Fibroblast of peridontal ligament (primary cell): ENCODE data around the gene HIP1R.
"Not testable (repeated sequence)": the region's sequence is repeated elsewhere in the genome, so short reads cannot be mapped to it uniquely, and the experiment has no call there.

Experiments used
- DNase-seq: peaks from one replicate; pipeline ENCODE4 v3.0.0-alpha.2; 2010; ENCODE audit errors: extremely low read depth

HIP1R gene, protein sequence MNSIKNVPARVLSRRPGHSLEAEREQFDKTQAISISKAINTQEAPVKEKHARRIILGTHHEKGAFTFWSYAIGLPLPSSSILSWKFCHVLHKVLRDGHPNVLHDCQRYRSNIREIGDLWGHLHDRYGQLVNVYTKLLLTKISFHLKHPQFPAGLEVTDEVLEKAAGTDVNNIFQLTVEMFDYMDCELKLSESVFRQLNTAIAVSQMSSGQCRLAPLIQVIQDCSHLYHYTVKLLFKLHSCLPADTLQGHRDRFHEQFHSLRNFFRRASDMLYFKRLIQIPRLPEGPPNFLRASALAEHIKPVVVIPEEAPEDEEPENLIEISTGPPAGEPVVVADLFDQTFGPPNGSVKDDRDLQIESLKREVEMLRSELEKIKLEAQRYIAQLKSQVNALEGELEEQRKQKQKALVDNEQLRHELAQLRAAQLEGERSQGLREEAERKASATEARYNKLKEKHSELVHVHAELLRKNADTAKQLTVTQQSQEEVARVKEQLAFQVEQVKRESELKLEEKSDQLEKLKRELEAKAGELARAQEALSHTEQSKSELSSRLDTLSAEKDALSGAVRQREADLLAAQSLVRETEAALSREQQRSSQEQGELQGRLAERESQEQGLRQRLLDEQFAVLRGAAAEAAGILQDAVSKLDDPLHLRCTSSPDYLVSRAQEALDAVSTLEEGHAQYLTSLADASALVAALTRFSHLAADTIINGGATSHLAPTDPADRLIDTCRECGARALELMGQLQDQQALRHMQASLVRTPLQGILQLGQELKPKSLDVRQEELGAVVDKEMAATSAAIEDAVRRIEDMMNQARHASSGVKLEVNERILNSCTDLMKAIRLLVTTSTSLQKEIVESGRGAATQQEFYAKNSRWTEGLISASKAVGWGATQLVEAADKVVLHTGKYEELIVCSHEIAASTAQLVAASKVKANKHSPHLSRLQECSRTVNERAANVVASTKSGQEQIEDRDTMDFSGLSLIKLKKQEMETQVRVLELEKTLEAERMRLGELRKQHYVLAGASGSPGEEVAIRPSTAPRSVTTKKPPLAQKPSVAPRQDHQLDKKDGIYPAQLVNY

GRCh38 chr12:122834921-122835749 lies at the start of gene HIP1R:
HIP1R (plus strand) TSS chr12:122835457; CDS start chr12:122835551, 94 bp downstream.
- no peak for DNase-seq

DNA sequence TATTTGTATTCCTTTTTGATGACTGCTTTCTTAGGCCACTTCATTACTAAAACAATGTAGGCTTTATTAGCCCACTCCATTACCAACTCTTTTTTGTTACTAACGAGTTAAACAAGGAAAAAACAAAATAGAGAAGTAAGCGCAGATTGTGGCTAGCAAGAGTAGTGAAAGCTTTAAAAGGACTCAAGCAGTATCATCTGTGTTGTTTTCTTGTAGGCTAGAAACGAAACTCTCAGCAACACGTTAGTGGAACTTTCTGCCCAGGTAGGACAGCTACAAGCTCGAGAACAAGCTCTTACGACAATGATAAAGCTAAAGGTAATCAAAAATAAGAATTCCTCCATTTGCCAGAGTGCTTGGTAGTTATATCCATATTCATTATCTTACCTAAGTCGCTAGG lies 49.8 kb upstream of the HIP1R start:
- DNase-seq: no peak

DNA sequence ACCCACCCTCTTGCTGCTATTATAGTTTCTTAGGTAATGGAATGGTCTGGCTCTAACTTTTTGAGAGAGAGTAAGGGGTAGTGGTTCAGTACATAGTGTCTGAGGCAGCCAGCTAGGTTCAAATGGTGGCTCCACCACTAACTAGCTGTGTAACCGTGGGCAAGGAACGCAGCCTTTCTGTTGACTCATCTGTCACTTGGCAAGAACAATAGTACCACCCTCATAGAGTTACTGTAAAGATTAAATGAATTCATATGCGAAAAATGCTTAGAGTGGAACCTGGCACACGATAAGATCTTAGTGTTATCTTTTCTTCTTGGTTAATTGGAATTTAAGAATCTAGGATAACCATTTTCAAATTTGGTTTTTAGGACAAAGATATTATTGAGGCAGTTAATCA lies 46.9 kb upstream of the HIP1R start:
- peak; percentile 59 for DNase-seq

DNA sequence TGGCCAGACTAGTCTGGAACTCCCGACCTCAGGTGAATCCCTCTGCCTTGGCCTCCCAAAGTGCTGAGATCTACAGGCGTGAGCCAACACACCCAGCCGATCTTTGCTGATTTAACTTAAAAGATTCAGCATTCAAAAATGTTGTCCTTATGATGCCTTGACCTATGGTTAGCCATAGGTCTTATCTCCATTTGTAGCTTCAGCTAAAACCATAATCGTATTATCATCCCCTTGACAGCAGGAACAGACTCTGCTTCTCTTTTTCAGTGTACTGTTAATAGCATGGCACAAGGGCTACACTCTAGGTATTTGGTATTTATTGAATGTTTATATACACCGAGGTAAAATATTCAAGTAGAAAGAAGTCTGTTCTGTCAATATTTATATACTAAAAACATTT lies 45.6 kb upstream of the HIP1R start:
- no peak for DNase-seq

DNA sequence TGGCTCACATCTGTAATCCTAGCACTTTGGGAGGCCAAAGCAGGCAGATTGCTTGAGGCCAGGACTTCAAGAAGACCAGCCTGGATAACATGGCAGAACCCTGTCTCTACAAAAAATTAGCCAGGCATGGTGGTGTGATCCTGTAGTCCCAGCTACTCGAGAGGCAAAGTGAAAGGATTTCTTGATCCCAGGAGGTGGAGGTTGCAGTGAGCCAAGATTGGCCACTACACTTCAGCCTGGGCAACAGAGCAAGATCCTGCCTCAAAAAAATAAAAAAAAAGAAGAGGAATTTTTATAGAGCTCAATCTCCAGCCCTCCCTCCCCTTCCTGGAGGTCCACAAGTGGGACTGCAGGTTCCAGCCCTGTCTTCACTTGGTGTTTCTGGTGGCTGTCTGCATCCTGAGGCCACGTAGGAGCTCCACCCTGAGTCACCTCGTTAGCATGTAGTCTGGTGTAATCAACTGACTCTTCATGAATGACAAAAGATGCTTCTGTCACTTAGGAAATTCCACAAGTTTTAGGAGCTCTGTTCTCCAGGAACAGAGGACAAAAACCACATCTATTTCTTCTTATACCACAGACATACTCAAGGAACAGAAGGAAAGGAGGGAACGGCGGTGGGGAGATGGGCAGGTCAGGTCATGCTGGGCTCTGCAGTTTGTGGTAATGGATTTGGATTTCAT lies 44.7 kb upstream of the HIP1R start:
- no peak for DNase-seq

DNA sequence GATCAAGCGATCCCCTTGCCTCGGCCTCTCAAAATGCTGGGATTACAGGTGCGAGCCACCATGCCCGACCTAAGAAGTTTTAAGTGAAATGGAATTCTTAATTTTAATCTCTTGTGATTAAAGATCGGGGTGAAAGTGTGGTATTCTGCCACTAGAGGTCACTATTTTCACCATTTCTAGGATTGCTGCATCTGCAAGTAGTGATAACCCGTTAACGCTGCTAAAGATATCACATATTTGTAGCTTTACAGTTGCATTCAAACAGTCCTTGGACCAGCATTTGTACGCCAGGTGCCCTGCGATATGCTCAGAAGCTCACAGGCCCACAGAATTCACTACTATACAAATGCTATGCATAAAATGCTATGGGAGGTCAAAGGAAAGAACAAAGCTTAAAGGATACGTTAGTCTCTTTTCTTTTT lies 41.6 kb upstream of the HIP1R start:
- peak; percentile 83 for DNase-seq

DNA sequence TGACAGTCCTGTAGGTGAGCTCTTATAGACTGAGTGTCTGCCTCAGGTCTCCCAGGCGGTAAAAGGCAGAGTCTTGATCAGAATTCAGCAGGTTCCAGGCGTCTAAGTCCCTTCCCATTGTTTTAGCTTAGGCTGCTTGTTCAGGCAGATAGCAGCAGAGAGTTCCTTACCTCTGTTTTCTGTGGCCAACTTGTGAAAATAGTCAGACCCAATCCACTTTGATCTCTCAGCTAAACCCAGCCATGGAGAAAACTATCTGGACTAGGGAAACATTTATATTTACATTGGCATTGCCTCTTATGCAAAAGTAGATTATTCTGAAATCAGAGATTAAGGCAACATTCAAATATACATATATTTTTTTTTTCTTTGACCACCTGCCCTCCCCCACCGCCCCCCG lies 39.5 kb upstream of the HIP1R start:
- no peak for DNase-seq

GRCh38 chr12:122799641-122800243 lies 35.5 kb upstream of the HIP1R start:
- no peak for DNase-seq

DNA sequence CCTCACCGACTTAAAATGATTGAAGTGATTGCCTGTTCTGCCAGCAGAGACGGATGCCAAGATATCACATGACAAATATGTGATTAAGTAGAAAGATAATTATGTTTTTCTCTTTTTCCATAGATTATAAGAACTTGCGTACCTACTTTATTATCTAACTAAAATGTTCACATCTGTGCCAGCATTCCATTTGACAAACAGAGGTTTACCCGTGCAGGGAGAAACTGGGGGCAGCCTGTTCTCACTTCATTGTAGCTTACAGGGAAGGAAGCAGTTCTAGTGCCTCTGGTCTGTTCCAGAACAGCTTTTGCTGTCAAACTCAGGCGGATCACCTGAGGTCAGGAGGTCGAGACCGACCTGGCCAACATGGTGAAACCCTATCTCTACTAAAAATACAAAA lies 31.3 kb upstream of the HIP1R start:
- DNase-seq: no peak

- DNase-seq: not testable (repeated sequence)
These were observed 30.3 kb upstream of the HIP1R start for GRCh38 chr12:122804957-122805356.

- DNase-seq: no peak
These were observed 27.6 kb upstream of the HIP1R start for GRCh38 chr12:122807651-122808050.

- DNase-seq: no peak
These were observed 23.5 kb upstream of the HIP1R start for GRCh38 chr12:122811777-122812176.

GRCh38 chr12:122813310-122813713 lies 21.9 kb upstream of the HIP1R start:
- DNase-seq: no peak

GRCh38 chr12:122819209-122819785 lies 16.0 kb upstream of the HIP1R start:
- DNase-seq: no peak

DNA sequence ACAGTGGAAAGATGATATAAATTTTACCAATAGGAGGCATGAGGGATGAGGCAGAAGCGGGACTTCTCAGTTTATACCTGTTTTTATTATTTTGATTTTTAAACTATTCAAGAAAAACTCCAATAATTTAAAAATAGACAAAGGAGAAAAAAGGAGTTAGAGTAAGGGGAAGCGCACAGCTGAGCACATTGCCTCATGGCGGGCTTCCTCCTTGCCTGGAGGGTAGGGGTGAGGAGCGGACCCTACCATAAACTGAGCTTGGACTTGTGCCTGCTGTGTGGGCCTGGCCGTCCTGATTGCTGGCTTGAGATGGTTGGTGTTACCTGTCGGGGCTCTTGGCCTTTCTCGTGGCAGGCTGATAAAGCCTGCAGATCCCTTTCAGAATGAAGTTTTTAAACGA lies 15.1 kb upstream of the HIP1R start:
- no peak for DNase-seq

DNA sequence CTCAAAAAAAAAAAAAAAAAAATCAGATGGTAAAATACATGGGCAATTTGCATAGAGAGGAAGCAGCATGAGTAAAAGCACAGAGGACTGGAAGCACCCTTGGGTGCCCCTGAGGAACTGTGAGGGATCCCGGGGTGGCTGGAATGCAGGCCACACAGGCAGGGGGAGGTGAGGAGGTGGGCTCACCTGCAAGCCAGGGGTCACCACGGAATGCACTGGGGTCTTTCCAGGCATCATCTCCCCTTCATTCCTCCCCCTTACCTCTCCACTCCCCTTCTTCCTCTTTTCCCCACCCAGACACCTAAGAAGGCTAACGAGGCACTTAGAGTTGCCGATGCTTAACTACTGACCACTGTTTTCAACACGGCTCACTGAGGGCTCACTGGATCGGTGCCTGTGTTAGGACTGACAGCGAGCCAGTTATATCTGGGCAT lies 14.4 kb upstream of the HIP1R start:
- no peak for DNase-seq

- no peak for DNase-seq
These were observed 11.8 kb upstream of the HIP1R start for GRCh38 chr12:122823429-122823828.

DNA sequence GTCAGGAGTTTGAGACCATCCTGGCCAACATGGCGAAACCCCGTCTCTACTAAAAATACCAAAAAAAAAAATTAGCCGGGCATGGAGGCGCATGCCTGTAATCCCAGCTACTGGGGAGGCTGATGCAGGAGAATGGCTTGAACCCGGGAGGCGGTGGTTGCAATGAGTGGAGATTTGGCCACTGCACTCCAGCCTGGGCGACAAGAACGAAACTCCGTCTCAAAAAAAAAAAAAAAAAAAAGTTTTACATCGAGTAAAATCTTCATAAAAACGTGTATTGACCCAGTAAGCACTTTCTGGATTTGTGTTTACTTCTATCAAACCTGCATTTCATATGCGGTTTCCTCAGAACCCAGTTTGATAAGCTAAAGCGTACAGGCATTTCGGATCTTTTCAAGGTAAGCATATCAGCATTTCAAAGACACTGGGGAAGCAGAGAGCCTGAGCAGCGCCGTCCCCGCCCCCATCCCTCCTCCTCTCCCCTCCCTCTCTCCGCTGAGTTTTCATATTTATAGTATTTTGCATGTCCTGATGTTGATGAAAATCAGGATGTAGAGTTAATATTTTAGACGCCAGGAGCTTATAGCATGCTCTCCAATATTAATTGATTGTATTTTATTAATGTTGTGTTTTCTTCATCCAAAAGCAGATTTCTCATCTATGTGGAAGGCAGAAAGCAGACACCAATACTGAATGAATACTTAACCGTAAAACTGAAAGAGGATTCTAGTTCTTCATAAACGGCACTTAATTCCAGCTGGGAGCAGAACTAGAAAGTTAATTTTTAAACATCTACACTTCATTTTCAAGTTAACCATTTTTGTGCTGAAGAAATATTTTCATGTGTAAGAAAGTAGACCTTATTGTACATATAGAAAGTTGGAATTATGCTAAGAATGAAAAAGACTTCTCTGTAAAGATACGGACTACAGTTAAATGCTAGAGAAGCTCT lies 9.2 kb upstream of the HIP1R start:
- DNase-seq: peak; percentile 25

- DNase-seq: no peak
These were observed 8.0 kb upstream of the HIP1R start for GRCh38 chr12:122827258-122827657.
